Measurements from ENCODE around the gene TLE4.

The TLE4 gene

GRCh38 chr9:79719021-79719420 is 147.3 kb downstream of the TLE4 start:
- no peak overlapping the region for H3K4me2 ChIP-seq (ENCODE audit: insufficient read depth, low read length, poor library complexity, severe bottlenecking)
- no peak overlapping the region for H2BK15ac ChIP-seq (ENCODE audit: low read length)
- no peak overlapping the region for H2AK5ac ChIP-seq (ENCODE audit: low read depth, low read length)
- H3K36me3 ChIP-seq (replicated peaks in 1 of 2; ENCODE audit: control insufficient read depth in 2 of 2, insufficient read depth in 2 of 2, low read length in 2 of 2), result peaks cover 62 to 100% of the 10 kb centered on the region in 2 donors
- no peak overlapping the region for H3K18ac ChIP-seq (ENCODE audit: low read length)
- no peaks in the 10 kb centered on the region for H3K27me3 ChIP-seq (ENCODE audit: control insufficient read depth in 3 of 3, insufficient read depth in 3 of 3, low read depth in 1 of 3, low read length in 3 of 3)
- no peak overlapping the region for H2BK12ac ChIP-seq (ENCODE audit: low read length)
- H3K4me1 ChIP-seq (ENCODE audit: control insufficient read depth in 2 of 2, insufficient read depth in 1 of 2, low read depth in 1 of 2, low read length in 2 of 2), result no peaks in the 10 kb centered on the region
- no peak overlapping the region for H4K91ac ChIP-seq (ENCODE audit: low read depth, low read length, poor library complexity)
- no CpG with 5 or more reads among the region's 2 CpGs for WGBS, 2 donors (ENCODE audit: extremely low coverage in 2 of 2, insufficient read length in 2 of 2, insufficient replicate concordance in 1 of 2)
- no peak overlapping the region for H2AFZ ChIP-seq (ENCODE audit: low read length)
- H2BK120ac ChIP-seq (ENCODE audit: low read depth, low read length), result no peak overlapping the region
- H3K14ac ChIP-seq (ENCODE audit: low read length), result no peak overlapping the region
- H4K8ac ChIP-seq (ENCODE audit: low read depth, low read length), result no peak overlapping the region
- H3K4me3 ChIP-seq (ENCODE audit: low read length in 2 of 2), result no peak overlapping the region
- H3K27ac ChIP-seq (replicated peaks; ENCODE audit: low read length), result no peak overlapping the region
- H3K79me1 ChIP-seq (ENCODE audit: low read depth, low read length), result no peaks in the 10 kb centered on the region
- H3K4ac ChIP-seq (ENCODE audit: low read length), result no peak overlapping the region
- no peaks in the 10 kb centered on the region for H3K9me3 ChIP-seq (replicated peaks in 1 of 2; ENCODE audit: control insufficient read depth in 2 of 2, insufficient read depth in 1 of 2, low read depth in 1 of 2, low read length in 2 of 2)
- H3K9ac ChIP-seq (ENCODE audit: low read depth, low read length, poor library complexity), result no peak overlapping the region
- H2BK5ac ChIP-seq (ENCODE audit: low read length), result no peak overlapping the region
- DNase-seq (ENCODE audit: low spot score), result no peak
- H3K23ac ChIP-seq (ENCODE audit: low read depth, low read length, poor library complexity), result no peak overlapping the region

GRCh38 chr9:79719989-79720388 is 148.2 kb downstream of the TLE4 start:
- no peak overlapping the region for H3K4me3 ChIP-seq (ENCODE audit: low read length in 2 of 2)
- no peak overlapping the region for H3K23ac ChIP-seq (ENCODE audit: low read depth, low read length, poor library complexity)
- H3K27me3 ChIP-seq (ENCODE audit: control insufficient read depth in 3 of 3, insufficient read depth in 3 of 3, low read depth in 1 of 3, low read length in 3 of 3), result no peaks in the 10 kb centered on the region
- H3K4me2 ChIP-seq (ENCODE audit: insufficient read depth, low read length, poor library complexity, severe bottlenecking), result no peak overlapping the region
- H4K8ac ChIP-seq (ENCODE audit: low read depth, low read length), result no peak overlapping the region
- no peak overlapping the region for H2AFZ ChIP-seq (ENCODE audit: low read length)
- no peak overlapping the region for H2AK5ac ChIP-seq (ENCODE audit: low read depth, low read length)
- H2BK15ac ChIP-seq (ENCODE audit: low read length), result no peak overlapping the region
- H3K79me1 ChIP-seq (ENCODE audit: low read depth, low read length), result no peaks in the 10 kb centered on the region
- WGBS, 2 donors (ENCODE audit: extremely low coverage in 2 of 2, insufficient read length in 2 of 2, insufficient replicate concordance in 1 of 2), result no CpG with 5 or more reads among the region's 11 CpGs
- H3K27ac ChIP-seq (replicated peaks; ENCODE audit: low read length), result no peak overlapping the region
- no peak overlapping the region for H3K14ac ChIP-seq (ENCODE audit: low read length)
- no peak for DNase-seq (ENCODE audit: low spot score)
- peaks cover 66 to 100% of the 10 kb centered on the region in 2 donors for H3K36me3 ChIP-seq (replicated peaks in 1 of 2; ENCODE audit: control insufficient read depth in 2 of 2, insufficient read depth in 2 of 2, low read length in 2 of 2)
- no peak overlapping the region for H3K4ac ChIP-seq (ENCODE audit: low read length)
- no peaks in the 10 kb centered on the region for H3K9me3 ChIP-seq (replicated peaks in 1 of 2; ENCODE audit: control insufficient read depth in 2 of 2, insufficient read depth in 1 of 2, low read depth in 1 of 2, low read length in 2 of 2)
- no peak overlapping the region for H2BK12ac ChIP-seq (ENCODE audit: low read length)
- H3K18ac ChIP-seq (ENCODE audit: low read length), result no peak overlapping the region
- no peak overlapping the region for H2BK120ac ChIP-seq (ENCODE audit: low read depth, low read length)
- no peak overlapping the region for H3K9ac ChIP-seq (ENCODE audit: low read depth, low read length, poor library complexity)
- no peak overlapping the region for H2BK5ac ChIP-seq (ENCODE audit: low read length)
- no peak overlapping the region for H4K91ac ChIP-seq (ENCODE audit: low read depth, low read length, poor library complexity)
- H3K4me1 ChIP-seq (ENCODE audit: control insufficient read depth in 2 of 2, insufficient read depth in 1 of 2, low read depth in 1 of 2, low read length in 2 of 2), result peaks cover 0 to 6% of the 10 kb centered on the region in 2 donors

GRCh38 chr9:79731171-79731890 is 159.6 kb downstream of the TLE4 start:
- DNase-seq (ENCODE audit: low spot score), result no peak
- Histone ChIP-seq H3K18ac (ENCODE audit: low read length) (no peak overlapping the region), H4K8ac (ENCODE audit: low read depth, low read length) (no peak overlapping the region), H2BK120ac (ENCODE audit: low read depth, low read length) (no peak overlapping the region), H3K4me1 (ENCODE audit: control insufficient read depth in 2 of 2, insufficient read depth in 1 of 2, low read depth in 1 of 2, low read length in 2 of 2) (peaks cover 0 to 3% of the 10 kb centered on the region in 2 donors), H3K4me2 (ENCODE audit: insufficient read depth, low read length, poor library complexity, severe bottlenecking) (no peak overlapping the region), H2AFZ (ENCODE audit: low read length) (no peak overlapping the region), H3K23ac (ENCODE audit: low read depth, low read length, poor library complexity) (no peak overlapping the region), H3K27ac (replicated peaks; ENCODE audit: low read length) (peak overlapping the region; percentile 40), H3K9me3 (replicated peaks in 1 of 2; ENCODE audit: control insufficient read depth in 2 of 2, insufficient read depth in 1 of 2, low read depth in 1 of 2, low read length in 2 of 2) (peaks cover 0 to 3% of the 10 kb centered on the region in 2 donors), H2AK5ac (ENCODE audit: low read depth, low read length) (no peak overlapping the region), H3K27me3 (ENCODE audit: control insufficient read depth in 3 of 3, insufficient read depth in 3 of 3, low read depth in 1 of 3, low read length in 3 of 3) (no peaks in the 10 kb centered on the region), H3K14ac (ENCODE audit: low read length) (no peak overlapping the region), H4K91ac (ENCODE audit: low read depth, low read length, poor library complexity) (no peak overlapping the region), H3K4ac (ENCODE audit: low read length) (no peak overlapping the region), H3K79me1 (ENCODE audit: low read depth, low read length) (no peaks in the 10 kb centered on the region), H2BK15ac (ENCODE audit: low read length) (no peak overlapping the region), H3K36me3 (replicated peaks in 1 of 2; ENCODE audit: control insufficient read depth in 2 of 2, insufficient read depth in 2 of 2, low read length in 2 of 2) (peaks cover 21 to 47% of the 10 kb centered on the region in 2 donors), H3K4me3 (ENCODE audit: low read length in 2 of 2) (peak overlapping the region in 1 of 2 donors; percentile 19), H2BK5ac (ENCODE audit: low read length) (no peak overlapping the region), H3K9ac (ENCODE audit: low read depth, low read length, poor library complexity) (no peak overlapping the region), H2BK12ac (ENCODE audit: low read length) (no peak overlapping the region)
- WGBS, 2 donors (ENCODE audit: extremely low coverage in 2 of 2, insufficient read length in 2 of 2, insufficient replicate concordance in 1 of 2), result no CpG with 5 or more reads among the region's 9 CpGs

GRCh38 chr9:79735023-79735779 is 163.4 kb downstream of the TLE4 start:
- Histone ChIP-seq H3K14ac (ENCODE audit: low read length) (no peak overlapping the region), H4K91ac (ENCODE audit: low read depth, low read length, poor library complexity) (no peak overlapping the region), H3K9me3 (replicated peaks in 1 of 2; ENCODE audit: control insufficient read depth in 2 of 2, insufficient read depth in 1 of 2, low read depth in 1 of 2, low read length in 2 of 2) (peaks cover 0 to 2% of the 10 kb centered on the region in 2 donors), H3K4me1 (ENCODE audit: control insufficient read depth in 2 of 2, insufficient read depth in 1 of 2, low read depth in 1 of 2, low read length in 2 of 2) (peaks cover 0 to 3% of the 10 kb centered on the region in 2 donors), H3K36me3 (replicated peaks in 1 of 2; ENCODE audit: control insufficient read depth in 2 of 2, insufficient read depth in 2 of 2, low read length in 2 of 2) (peaks cover 5 to 8% of the 10 kb centered on the region in 2 donors), H3K27ac (replicated peaks; ENCODE audit: low read length) (no peak overlapping the region), H3K79me1 (ENCODE audit: low read depth, low read length) (no peaks in the 10 kb centered on the region), H2AK5ac (ENCODE audit: low read depth, low read length) (no peak overlapping the region), H2AFZ (ENCODE audit: low read length) (no peak overlapping the region), H3K27me3 (ENCODE audit: control insufficient read depth in 3 of 3, insufficient read depth in 3 of 3, low read depth in 1 of 3, low read length in 3 of 3) (no peaks in the 10 kb centered on the region), H3K23ac (ENCODE audit: low read depth, low read length, poor library complexity) (no peak overlapping the region), H2BK120ac (ENCODE audit: low read depth, low read length) (no peak overlapping the region), H4K8ac (ENCODE audit: low read depth, low read length) (no peak overlapping the region), H2BK15ac (ENCODE audit: low read length) (no peak overlapping the region), H3K4me3 (ENCODE audit: low read length in 2 of 2) (no peak overlapping the region), H3K18ac (ENCODE audit: low read length) (no peak overlapping the region), H3K9ac (ENCODE audit: low read depth, low read length, poor library complexity) (no peak overlapping the region), H2BK12ac (ENCODE audit: low read length) (no peak overlapping the region), H3K4ac (ENCODE audit: low read length) (no peak overlapping the region), H2BK5ac (ENCODE audit: low read length) (no peak overlapping the region), H3K4me2 (ENCODE audit: insufficient read depth, low read length, poor library complexity, severe bottlenecking) (no peak overlapping the region)
- no peak for DNase-seq (ENCODE audit: low spot score)
- WGBS, 2 donors (ENCODE audit: extremely low coverage in 2 of 2, insufficient read length in 2 of 2, insufficient replicate concordance in 1 of 2), result no CpG with 5 or more reads among the region's 3 CpGs
